Body of pancreas (tissue), 4 donors: Measurements from ENCODE around the gene JPT1.
"Not testable (repeated sequence)": the region's sequence is repeated elsewhere in the genome, so short reads cannot be mapped to it uniquely, and the experiment has no call there.

Source experiments
- CTCF ChIP-seq, 7 experiments: fragments of 450-650 bp in 4 of 7; fragments of 200-600 bp in 3 of 7; sonication (generic) in 3 of 7; IDR thresholded peaks; one replicate each; pipeline ENCODE4 v1.5.1; 2016 to 2019; ENCODE audit warnings: antibody characterized with exemption in 7 of 7
- POLR2A ChIP-seq, 3 donors: fragments of 450-650 bp; IDR thresholded peaks; one replicate each; pipeline ENCODE4 v1.6.1; 2016; ENCODE audit warnings: antibody characterized with exemption in 3 of 3, mild to moderate bottlenecking in 2 of 3

- not testable (repeated sequence) for TF ChIP-seq CTCF, POLR2A (IDR thresholded peaks at IDR 0.05)
These were observed 16.6 kb downstream of the JPT1 start for GRCh38 chr17:75137762-75138161.
